Effector CD4-positive, alpha-beta T cell (primary cell): ENCODE data around the gene BLTP2.

Experiments
- DNase-seq: peaks from one replicate; pipeline ENCODE4 v3.0.0-alpha.2; 2020

BLTP2 gene

GRCh38 chr17:28598389-28598788, 46.6 kb downstream of the BLTP2 start:
- no peak for DNase-seq

DNA sequence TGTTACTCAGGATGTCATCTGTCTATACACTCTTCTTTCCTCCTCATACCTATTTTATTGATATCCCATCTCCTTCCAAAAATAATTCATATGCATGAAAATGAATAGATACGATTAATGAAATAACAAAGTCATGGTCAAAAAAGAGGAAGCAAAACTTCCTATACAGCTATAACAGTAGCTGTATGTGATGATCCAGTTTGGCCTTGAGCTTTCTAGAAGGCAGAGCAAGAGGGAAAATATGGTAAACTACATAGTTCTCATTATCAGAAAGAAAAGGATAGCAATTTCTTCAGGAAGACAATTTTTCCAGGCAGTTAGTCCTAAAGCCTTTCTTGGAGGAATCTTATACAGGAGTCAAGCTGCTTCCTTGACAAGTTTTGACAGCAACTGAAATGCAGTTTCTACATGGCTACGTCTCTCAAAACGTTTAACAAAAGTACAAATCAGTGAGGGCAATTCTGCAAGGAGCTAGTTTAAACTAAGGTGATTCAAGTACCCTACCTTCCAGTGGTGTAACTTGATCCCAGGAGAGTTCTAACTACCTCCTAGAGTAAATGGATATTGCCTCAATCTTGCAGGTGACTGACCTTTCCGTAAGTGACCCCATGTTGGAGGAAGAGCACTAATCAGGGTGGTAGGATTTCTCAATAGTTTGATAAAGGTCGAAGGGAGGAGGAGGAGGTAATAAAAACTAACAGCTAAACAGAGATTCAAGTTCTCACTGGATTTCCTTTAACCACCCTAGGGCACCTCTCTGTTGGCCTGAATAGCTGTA, 47.2 kb downstream of the BLTP2 start:
- no peak for DNase-seq
